Mammary epithelial cell (primary cell): ENCODE results near the gene LSM5.

Source experiments
- EZH2 ChIP-seq: IDR thresholded peaks from 2 replicates; pipeline ENCODE4 v1.6.1; 2012; ENCODE audit warnings: low read length, inconsistent platforms, borderline replicate concordance
- TF ChIP-seq, protein P1 (sequence below), 2 donors: IDR thresholded peaks in 1 of 2; conservative IDR thresholded peaks in 1 of 2; 2 replicates each; pipeline ENCODE4 v1.5.1; 2011 to 2012; ENCODE audit warnings: inconsistent platforms in 2 of 2, low read length in 2 of 2, mild to moderate bottlenecking in 2 of 2, control low read depth in 1 of 2, low read depth in 1 of 2; ENCODE audit not compliant: insufficient read depth in 1 of 2; ENCODE audit errors: extremely low read depth in 1 of 2

DNA sequence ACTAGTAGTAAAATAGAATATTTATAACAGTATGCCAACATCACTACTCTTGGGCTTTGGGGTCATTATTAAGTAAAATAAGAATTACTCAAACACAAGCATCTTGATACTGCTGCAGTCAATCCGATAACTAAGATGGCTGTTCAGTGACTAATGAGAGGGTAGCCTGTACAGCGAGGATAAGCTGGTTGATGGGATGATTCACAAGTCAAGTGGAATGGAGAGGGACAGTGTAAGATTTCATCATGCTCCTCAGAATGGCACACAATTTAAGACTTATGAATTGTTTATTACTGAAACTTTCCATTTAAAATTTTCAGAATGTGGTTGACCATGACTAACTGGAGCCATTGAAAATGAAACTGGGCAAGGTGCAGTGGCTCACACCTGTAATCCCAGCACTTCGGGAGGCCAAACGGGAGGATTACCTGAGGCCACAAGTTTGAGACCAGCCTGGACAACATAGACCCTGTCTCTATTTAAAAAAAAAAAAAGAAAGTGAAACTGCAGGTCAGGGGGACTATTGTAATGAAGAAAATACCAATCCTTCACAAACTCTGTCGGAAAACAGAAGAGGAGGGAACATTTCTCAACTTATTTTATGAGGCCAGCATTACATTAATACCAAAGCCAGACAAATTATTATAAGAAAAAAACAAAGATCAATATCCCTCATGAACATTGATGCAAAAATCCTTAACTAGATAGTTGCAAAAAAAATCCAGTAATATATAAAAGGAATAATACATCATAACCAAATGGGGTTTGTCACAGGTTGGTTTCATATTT lies 16.3 kb upstream of the LSM5 start:
- no peak for TF ChIP-seq EZH2
- TF ChIP-seq, protein P1, sequence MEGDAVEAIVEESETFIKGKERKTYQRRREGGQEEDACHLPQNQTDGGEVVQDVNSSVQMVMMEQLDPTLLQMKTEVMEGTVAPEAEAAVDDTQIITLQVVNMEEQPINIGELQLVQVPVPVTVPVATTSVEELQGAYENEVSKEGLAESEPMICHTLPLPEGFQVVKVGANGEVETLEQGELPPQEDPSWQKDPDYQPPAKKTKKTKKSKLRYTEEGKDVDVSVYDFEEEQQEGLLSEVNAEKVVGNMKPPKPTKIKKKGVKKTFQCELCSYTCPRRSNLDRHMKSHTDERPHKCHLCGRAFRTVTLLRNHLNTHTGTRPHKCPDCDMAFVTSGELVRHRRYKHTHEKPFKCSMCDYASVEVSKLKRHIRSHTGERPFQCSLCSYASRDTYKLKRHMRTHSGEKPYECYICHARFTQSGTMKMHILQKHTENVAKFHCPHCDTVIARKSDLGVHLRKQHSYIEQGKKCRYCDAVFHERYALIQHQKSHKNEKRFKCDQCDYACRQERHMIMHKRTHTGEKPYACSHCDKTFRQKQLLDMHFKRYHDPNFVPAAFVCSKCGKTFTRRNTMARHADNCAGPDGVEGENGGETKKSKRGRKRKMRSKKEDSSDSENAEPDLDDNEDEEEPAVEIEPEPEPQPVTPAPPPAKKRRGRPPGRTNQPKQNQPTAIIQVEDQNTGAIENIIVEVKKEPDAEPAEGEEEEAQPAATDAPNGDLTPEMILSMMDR (conservative IDR thresholded peaks at IDR 0.05 in 1 of 2, IDR thresholded peaks at IDR 0.05 in 1 of 2; ENCODE audit: extremely low read depth in 1 of 2, insufficient read depth in 1 of 2, low read depth in 1 of 2, low read length in 2 of 2): no peak
